Activated CD8-positive, alpha-beta memory T cell treated with anti-CD3 and anti-CD28 coated beads for 24 hours (primary cell): ENCODE data around the gene NRXN3.
"Not testable (repeated sequence)": the region's sequence is repeated elsewhere in the genome, so short reads cannot be mapped to it uniquely, and the experiment has no call there.

ENCODE experiments used
- DNase-seq: peaks from one replicate; pipeline ENCODE4 v3.0.0-alpha.2; 2020

Gene NRXN3

DNA sequence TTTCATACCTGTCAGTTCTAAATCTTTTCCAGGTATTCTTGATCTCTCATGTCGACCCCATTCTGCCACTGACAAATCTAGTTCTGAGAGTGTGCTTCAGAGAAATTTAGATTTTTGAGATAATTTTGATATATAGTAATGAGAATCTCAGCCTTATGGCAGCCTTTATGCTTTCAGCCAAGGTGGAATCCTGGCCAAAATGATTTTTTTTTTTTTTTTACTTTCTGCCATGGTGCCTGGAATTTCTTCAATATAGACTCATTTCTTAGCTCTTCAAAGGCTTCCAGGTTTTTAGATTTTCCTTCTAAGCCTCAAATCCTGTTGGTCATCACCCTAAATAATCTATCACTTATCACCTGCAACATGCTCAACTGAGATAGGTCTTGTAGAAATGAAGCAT is 926.6 kb downstream of the NRXN3 start:
- DNase-seq, result no peak

DNA sequence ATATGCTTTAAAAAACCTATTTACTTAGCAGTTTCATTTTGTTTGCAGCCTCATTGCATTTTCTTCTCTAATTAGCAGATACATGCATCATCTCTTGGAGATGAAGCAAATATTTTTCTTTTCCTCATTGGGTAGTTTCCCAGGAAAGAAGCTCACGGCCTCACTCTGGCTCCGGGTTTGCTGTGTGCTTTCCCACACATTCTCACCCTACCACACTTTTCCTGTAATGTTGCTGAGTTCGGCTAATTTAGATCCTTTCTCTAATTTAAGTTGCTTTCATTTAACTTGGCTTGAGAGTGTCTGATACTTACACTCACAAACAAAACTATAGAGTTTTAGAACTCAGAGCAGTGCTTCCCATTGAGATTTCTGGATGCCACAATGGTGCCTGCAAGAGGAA is 928.2 kb downstream of the NRXN3 start:
- DNase-seq, result no peak

DNA sequence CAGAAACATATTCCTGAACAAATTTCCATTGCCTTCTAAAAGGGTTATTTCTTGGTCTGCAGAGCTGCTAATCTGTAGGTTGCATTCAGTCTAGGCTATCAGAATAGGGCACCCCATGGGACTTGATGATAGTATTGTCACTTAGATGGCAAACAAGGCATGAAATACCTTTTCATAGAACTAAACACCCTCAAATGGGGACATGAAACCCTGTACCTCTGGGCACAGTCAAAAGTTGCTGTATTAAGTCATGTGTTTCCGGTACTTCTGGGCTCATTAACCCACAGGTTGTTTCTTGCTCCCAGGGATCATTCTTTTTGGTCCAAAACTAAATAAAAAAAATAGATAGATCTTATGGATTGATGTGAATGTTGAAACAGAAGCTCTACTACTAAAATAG is 930.4 kb downstream of the NRXN3 start:
- DNase-seq, result no peak

DNA sequence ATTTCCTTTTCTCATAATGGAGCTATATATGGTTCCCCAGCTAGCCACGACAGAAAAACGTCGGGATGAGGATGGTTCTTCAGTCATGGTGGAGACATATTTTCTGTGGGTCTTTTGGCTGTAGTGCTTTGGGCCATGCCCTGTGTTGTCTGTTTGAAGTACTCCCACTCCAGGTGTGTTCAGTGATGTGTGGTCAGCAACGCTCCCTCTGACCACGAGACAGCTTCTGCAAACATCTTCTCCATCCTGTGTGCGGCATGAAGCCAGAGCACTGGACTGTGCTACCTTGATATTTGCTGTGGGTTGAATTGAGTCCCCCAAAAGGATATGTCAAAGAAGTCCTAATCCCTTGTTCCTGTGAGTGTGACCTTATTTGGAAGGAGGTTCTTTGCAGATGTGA is 931.2 kb downstream of the NRXN3 start:
- no peak for DNase-seq

DNA sequence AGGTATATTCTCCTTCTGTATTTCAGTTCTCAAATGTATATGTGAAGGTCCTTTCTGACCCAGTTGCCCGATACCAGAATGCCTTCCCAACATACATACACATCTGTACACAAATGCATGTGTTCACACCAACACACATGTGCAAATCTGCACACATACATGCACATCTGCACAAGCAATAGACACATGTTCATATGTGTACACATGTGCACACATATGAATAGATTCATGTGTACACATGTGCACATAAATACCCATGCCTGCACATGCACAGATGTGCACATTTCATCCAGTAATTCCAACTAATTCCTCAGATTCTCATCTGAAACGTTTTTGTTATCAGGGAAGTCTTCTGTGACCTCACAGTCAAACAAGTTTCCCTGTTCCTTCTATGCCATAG is 933.6 kb downstream of the NRXN3 start:
- no peak for DNase-seq

DNA sequence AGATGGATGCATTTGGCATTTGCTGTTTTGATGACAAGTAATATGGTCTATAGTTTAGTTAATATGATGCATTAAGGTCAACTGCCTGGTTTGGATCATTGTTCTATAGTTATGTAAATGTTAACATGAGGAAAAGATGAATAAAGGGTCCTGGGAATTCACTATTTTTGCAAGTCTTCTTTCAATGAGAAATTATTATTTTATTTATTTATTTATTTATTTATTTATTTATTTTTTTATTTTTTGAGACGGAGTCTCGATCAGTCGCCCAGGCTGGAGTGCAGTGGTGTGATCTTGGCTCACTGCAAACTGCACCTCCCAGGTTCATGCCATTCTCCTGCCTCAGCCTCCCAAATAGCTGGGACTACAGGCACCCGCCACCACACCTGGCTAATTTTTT is 940.4 kb downstream of the NRXN3 start:
- not testable (repeated sequence) for DNase-seq

DNA sequence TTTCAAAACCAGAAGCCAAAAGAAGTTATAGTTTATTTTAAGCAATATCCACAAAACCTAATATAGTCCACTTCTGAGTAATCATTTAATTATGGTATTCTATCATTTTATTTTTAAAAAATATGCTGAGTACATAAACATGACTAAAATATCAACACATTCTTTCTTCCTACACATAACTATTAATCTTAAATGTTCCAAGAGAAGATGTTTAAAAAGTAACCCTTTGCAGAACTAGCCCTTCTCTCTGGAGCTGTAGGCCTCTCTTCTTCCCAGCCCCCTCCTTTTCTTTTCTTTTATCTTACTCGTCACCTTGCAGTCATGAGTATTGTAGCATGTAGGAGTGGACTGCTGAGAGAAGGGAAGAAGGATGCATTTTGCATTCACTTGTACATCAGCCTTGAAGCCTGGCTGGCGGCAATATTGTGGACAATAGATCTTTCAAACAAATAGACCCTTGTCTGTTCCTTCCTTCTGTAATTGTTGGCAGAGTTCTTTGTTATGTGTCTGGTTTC is 941.9 kb downstream of the NRXN3 start:
- DNase-seq, result no peak

DNA sequence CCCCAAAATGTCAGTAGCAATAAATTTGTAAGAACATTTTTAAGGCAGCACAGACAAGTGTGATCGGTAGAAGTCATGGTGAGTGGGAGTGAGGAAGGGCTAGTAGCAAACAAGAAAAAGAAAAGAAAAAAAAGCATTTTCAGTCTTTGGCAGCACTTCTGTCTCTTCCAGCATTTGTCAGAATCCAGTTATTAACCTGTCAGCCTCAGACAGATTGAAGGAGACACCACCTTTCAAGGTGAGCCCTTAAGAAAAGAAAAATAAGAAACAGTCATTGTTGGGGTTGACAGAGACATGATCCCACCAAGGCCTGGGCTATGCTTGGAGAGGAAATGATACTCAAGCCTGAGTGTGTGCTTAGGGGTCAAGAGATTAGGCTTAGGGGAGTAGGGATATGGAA is 947.4 kb downstream of the NRXN3 start:
- no peak for DNase-seq

DNA sequence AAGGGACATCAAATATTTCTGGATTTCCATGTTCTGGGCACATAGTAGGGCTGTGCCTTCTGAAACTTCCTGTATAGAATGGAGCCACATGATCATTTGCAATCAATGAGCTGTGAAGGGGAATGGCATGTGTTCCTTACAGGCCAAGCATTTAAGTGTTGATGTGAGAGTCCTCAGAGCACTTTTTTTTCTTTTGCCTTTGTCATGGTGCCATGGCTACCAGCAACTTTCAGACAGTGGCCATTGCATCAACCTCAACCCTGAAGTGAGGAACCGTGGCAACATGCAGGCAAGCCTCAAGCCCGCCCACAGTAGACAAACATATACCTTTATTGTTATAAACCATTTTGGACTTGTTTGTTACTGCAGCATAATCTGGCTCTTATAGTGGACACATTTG is 948.1 kb downstream of the NRXN3 start:
- DNase-seq, result no peak

DNA sequence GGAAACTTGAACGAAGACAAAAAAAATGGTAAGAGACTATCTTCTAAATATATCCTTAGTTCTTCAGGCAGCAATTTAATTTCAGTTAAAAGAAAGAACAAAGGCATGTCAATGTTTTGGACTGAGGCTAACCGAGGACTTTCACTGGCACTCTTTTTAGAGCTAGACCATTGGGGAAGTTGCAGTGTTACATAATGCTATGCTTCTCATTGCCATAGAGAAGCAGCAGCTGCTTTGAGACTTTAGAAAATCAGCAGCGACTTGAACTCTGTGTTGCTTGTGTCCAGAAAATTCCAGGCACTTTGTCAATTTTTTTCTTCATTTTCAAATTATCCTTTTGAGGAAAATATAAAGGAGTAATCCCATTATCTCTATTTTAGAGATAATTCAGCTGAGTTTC is 964.2 kb downstream of the NRXN3 start:
- DNase-seq, result no peak

DNA sequence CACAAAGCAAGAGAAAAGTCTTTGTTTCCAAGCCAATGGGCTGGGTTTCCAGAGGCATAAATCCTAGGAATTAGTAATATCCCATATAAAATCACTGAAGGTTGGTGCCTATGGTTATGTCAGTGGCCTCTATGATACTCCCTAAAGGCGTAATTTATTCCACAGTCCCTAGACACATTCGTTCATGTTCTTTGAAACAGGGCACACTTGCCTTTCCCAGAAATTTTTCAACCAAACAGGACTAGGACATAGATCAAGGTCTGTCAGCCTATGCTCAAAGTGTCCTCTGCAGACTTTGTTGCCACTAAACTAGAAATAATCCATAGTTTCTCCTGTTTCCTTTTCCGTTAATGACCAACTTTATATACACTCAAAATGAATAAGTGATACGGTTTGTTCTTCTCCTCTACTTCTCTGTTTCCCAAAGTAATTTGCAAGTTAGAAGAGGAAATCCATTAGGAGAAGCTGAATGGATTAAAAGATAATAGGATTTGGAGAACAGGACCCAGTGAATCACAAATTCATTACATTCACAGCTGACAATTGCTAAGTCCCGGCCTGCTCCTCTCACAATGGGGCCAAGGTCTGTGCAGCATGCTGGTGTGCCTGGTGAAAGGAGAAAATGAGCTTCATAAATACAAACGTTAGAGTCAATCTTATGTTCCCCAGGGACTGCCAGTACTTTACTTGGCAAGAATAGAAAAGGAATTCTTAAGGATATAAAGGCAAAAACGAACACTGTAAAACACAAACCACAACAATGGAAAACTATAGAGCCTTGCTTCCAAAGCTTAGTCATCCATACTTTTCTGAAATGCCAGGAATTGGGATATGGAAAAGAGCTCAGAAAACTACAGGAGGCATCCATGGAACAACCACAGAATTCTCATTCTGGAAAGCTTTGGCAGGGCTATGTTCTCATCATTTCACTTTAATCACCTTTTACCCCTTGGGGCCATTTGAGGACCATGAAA is 966.2 kb downstream of the NRXN3 start:
- no peak for DNase-seq

DNA sequence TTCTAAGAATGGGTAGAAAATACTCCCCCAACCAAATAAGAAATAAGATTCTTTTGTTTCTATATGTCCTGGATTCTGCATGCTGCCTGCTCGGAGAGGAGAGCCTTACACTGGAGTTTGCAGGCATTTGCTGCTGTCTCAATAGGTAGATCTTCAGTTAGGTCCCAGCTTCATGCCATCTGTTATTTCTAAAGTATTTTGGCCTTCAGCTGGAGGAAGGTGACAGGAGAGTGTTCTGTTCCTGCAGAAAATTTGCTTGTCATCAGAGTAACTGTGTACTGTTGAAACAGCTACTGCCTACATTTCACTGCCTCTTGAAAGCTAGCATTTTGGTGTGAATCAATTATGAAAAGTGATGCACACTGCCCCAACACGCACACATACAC is 966.9 kb downstream of the NRXN3 start:
- DNase-seq, result no peak

DNA sequence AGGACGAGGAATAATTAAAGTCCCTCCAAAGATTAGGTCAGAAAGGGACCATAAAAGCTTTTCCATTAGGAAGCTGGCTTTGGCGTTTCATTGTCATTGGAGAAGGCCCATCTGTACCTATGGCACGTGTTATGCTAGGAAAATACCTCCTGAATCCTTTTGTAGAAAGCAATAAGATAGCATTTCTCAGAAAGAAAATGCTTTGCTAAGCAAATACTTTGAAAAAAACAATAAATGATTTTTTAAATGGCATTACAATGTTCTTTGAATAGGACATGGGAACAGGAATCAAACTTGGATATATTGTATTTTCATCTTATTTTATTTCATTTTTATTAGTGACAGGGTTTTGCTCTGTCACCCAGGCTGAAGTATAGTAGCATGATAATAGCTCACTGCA is 967.7 kb downstream of the NRXN3 start:
- no peak for DNase-seq

DNA sequence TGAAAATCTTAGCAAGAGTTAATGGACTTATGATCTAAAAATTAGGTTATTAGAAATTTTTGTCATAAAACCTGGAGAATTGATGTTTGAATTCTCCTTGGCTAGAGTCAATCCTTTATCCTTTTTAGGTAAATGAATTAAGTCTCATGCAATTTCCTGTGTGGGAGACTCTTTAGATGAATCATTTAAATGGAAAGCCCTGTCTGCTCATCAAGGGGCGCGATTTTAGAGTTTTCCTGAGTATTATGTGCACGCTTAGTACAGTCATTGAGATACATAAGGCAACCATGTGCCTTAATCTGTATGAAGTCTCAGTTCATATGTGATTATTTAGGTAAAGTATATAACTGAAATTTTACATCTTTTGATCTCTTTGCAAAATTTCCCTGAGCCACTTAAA is 974.7 kb downstream of the NRXN3 start:
- no peak for DNase-seq

DNA sequence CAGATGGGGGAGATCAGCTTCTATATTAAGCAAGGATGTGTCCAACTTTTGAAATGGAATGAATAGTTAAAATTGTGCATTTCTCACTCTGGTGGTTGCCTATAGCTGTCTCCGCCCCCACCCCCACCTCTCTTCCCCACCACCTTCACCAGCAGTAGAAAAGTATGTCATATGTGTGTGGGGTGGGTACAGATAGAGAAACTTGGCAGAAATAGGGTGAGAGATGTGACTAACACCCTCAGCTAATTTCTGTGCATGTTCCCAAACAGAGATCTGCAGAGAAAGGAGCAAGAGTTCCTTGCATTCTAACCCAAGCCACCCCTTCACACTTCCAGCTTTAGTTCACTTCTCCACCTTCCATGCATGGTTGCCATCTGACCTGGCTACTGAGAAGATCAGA is 980.1 kb downstream of the NRXN3 start:
- DNase-seq, result no peak

DNA sequence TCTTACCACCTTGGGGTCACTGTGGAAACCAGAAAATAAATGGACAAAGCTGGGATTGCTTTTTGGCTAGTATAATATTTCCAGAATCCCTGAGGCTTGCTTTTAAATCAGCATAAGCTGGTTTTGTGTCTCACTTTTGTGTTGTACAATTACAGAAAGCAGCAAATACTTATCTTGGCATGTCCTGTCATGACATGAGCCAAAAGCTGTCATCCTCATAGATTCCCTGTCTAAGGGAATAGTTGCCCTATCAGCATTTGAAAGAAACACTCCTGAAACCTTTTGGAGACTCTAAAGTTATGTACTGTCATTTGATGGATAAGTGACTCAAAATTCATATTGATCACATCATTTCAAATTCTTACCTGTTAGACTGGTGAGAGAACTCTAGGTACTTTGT is 987.2 kb downstream of the NRXN3 start:
- DNase-seq, result no peak

DNA sequence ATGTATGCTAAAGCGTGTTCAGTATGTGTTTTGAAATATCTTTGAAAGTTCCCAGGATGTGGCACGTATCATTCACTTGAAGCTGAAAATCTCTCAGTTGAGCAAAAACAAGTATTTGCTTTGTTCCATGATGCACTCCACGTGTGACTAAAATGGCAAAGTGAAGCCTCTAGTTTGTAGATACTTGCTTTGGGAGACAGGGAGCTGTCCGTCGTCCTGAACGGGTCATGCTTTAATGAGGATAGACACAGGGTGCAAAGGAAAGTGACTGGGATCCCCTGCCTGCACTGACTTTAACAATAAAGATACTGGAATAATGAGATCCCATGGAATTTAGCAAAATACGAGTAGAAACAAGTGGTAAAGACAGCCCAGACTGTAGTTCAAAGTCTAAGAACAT is 991.4 kb downstream of the NRXN3 start:
- DNase-seq, result no peak

DNA sequence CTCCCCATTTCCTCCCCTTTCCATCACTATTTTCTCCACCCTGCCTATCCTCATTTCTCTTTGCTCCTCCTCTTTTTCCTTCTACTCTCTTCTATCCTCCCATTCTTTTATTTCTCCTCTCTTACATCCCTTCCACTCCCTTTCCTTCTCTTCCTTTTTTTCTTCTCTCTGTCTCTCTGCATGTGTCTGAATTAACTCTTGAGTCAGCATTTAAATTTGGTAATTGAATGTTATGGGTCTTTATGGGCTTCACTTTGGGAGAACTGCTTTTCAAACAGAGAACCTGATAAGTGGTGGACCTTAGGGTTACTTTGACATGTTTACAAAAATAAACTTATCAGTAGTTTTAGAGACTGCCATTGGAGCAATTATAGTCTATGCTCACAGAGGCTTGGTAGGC is 992.7 kb downstream of the NRXN3 start:
- DNase-seq, result no peak

DNA sequence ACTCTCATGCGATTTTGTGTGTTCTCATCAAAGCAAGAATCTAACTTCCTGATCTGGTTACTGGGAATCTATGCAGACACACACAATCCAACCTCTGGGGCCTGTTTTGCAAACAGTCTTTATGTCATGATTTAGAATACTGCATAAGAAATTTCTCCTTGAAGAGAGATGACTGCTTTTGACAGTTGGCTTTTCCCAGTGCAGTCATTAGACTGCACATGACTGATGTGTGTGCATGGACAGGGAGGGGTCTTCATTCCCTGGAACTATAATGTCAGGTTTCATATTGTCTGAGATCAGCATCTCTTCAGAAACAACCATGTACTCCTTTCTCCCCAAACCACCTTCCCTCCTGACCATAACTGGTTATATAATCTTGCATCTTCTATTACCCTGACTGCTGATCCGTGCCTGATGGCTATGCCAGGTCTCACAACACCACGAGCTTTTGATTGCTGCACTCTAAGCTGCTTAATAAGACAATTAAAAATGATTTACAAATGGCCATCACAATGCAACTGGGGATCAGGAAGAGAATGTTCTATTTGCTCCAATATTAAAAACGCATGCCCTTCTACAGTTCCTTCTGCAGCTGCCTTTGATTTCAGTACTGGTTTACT is 995.4 kb downstream of the NRXN3 start:
- no peak for DNase-seq

DNA sequence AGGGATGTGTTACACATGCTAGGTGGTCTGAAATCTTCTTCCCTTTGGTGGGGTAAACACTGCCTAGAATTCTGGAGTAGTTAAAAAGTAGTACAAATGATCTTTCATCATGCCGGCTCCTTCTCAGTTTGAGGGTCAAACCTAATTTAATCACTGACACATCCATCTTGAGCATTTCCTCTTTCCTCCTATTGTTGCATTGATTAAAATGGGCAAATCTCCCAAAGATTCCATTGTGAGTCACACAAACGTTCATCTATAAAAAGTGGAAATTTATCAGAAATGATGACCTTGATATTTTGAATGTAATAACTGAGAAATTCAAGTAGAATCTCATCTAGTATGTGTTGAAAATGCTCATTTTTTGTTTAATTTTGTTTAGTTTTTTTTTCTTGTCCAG is 996.0 kb downstream of the NRXN3 start:
- DNase-seq, result no peak

DNA sequence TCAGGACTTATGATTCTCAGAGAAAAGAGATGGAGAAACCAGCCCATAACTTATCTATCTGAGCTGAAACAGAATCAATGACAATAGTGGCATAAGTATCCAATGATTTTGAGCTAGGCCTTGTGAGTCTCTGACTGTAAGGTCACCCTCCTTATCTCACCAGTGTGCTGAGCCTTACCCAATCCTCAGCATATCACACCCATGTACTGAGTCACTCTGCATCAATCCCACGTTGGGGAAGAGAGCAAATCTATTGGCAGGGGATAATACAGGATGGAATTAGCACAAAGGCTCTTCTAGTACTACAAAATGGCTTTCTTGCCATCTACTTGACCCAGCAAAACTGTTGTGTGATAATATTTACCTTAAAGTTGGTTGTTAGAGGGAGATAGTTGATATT is 997.8 kb downstream of the NRXN3 start:
- no peak for DNase-seq

DNA sequence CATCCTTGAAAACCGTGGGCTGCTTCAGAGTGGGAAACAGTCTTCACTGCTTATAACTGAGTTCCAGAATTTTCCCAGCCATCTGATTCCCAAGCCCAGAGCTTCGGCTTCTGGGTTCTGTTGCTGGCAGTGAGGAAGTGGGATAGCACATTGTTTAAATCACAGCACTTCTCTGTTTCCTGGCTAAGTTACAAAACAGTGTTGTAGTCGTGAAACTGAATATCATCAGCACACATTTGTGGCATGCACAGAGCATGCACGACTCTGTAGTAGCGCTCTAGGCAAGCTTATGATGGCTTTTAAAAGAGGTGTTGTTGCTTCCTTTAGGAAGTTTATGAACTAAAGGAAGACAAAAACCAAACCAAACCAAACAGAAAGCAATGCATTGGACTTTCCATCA is 1005.5 kb downstream of the NRXN3 start:
- DNase-seq, result no peak

DNA sequence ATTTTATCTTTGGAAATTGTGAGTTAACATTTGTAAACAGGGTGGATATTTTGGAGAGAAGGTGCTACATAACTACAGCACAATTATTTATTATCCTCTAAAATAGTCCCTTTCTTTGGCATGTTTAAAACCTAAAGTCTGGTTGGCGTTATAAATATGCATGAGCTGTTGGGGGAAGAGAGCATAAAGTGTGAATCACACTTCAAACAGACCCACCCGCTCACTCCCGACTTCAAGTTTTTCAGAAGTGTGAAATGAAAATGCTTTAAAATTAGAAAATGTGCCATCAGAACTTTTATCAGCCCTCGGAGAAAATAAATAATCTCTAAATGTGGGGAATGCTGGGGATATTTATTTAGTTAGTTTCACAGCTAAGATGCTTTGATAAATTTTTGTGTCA is 1006.9 kb downstream of the NRXN3 start:
- DNase-seq, result no peak

DNA sequence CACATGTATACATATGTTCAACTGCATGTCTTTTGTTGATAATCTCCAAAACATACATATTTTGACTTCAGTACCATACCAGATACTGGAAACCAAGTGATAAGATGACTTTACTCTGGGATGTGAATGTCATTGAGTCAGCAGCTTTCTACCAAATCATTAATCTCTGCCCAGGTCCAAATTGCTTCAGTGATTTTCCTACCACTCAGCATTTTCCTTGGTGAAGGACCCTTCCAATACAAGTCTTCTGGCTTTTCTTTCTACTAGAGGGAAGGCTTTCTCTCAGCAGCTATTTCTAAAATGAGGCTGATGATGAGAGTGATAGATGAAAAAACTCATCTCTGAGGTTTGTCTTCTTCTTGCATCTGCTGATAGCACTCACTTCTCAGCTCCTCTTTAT is 1008.5 kb downstream of the NRXN3 start:
- DNase-seq, result no peak

DNA sequence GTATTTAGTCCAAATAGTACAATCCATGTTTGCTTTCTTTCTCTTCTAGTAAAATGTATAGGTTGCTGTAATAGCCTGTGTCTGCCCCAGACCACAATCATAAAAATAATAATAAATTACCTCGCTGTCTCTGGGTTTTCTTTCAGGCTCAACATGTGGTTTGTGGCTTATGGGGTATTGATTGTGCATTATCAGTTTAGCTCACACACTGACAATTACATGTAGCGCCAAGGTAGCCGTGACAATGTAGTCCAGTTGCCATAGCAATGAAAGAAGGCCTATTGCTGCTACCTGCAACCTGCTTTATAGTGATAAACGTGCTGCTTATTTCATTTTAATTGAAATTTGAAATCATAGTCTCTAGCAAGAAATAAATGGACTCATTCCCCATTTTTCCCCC is 1009.8 kb downstream of the NRXN3 start:
- no peak for DNase-seq
